ENCODE measurements around the gene IGLON5.
A peak's percentile ranks its signal among the peaks of the same experiment; 100 is the strongest.

DNA sequence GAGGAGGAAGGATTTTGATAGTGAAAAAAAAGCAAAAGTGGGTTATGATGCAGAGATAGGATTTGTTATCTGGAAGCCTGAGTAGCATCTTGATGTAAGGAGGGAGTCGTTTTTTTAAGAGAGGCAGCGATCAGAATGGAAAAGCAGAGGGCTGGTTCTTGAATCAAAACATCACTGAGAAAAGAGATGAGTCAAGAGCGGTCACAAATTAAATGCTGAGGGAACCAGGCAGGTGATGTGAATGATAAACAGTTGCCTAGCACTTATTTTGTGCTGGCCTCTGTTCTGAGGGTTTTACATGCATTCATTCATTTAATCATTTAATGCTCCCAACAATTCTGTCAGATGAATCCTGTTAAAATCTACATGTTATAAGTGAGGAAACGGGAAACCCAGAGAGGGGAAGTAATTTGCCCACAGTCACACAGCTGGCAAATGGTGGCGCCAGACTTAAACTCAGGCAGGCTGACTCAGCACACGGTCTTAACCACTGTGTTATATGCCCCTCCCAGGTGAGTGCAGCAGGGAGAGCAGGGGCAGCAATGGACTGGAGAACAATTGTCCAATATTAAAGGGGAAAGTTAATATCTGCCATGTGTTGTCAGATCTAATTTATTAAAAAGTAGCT is 39.1 kb upstream of the IGLON5 start:
- TF ChIP-seq, protein P1, sequence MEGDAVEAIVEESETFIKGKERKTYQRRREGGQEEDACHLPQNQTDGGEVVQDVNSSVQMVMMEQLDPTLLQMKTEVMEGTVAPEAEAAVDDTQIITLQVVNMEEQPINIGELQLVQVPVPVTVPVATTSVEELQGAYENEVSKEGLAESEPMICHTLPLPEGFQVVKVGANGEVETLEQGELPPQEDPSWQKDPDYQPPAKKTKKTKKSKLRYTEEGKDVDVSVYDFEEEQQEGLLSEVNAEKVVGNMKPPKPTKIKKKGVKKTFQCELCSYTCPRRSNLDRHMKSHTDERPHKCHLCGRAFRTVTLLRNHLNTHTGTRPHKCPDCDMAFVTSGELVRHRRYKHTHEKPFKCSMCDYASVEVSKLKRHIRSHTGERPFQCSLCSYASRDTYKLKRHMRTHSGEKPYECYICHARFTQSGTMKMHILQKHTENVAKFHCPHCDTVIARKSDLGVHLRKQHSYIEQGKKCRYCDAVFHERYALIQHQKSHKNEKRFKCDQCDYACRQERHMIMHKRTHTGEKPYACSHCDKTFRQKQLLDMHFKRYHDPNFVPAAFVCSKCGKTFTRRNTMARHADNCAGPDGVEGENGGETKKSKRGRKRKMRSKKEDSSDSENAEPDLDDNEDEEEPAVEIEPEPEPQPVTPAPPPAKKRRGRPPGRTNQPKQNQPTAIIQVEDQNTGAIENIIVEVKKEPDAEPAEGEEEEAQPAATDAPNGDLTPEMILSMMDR (IDR thresholded peaks at IDR 0.05; ENCODE audit: low read depth, low read length): peak; percentile 14; the same call in 1 of the 2 replicates
- no peak for TF ChIP-seq EZH2phosphoT487 (IDR thresholded peaks at IDR 0.05; ENCODE audit: low read depth)
